Ovary (tissue), 3 donors: Measurements from ENCODE around the gene REEP1.

ENCODE experiments used
- CTCF ChIP-seq, 3 donors: fragments of 450-650 bp in 2 of 3; fragments of 200-600 bp in 1 of 3; IDR thresholded peaks; one replicate each; pipeline versions ENCODE4 v1.5.1 to v1.8.0; 2016 to 2022; ENCODE audit warnings: antibody characterized with exemption in 3 of 3, mild to moderate bottlenecking in 1 of 3
- EP300 ChIP-seq: sonication (generic); formaldehyde crosslinking; IDR thresholded peaks from one replicate; pipeline ENCODE4 v1.6.1; 2017; ENCODE audit warnings: antibody characterized with exemption
- POLR2A ChIP-seq: fragments of 450-650 bp; IDR thresholded peaks from one replicate; pipeline ENCODE4 v1.6.1; 2017; ENCODE audit warnings: antibody characterized with exemption, mild to moderate bottlenecking, moderate library complexity
- donor health status: DM: no; HTN: no; CAD: no.

- TF ChIP-seq CTCF (IDR thresholded peaks at IDR 0.05), result no peak
- TF ChIP-seq POLR2A, result no peak
- no peak for TF ChIP-seq EP300
These were observed 119.3 kb downstream of the REEP1 start for GRCh38 chr2:86218124-86218523.
